Measurements from ENCODE around the gene METTL15. TPM values are rescaled to one million over a fixed set of nuclear protein-coding genes. Genes with fewer than 3 reads are reported as not detected.

The METTL15 gene
- total RNA-seq, 1 experiment from 2014 or later: 9.1 TPM

GRCh38 chr11:28268925-28269324 lies 160.7 kb downstream of the METTL15 start:
- Histone ChIP-seq H3K27me3 (ENCODE audit: insufficient read depth, low read length) (no peaks in the 10 kb centered on the region), H3K23me2 (ENCODE audit: insufficient read length, low read depth, low read length, poor library complexity, severe bottlenecking) (no peaks in the 10 kb centered on the region), H3K9me3 (ENCODE audit: control insufficient read depth, low read depth, low read length) (no peaks in the 10 kb centered on the region), H2BK15ac (ENCODE audit: low read depth, low read length) (no peak overlapping the region), H3K4me2 (ENCODE audit: insufficient read depth, insufficient read length, low read length) (no peak overlapping the region), H2AFZ (ENCODE audit: low read length) (no peak overlapping the region), H2AK5ac (ENCODE audit: insufficient read length, low read length) (no peak overlapping the region), H3K79me2 (ENCODE audit: insufficient read depth, low read length) (no peaks in the 10 kb centered on the region), H3K23ac (ENCODE audit: insufficient read length, low read depth, low read length) (no peak overlapping the region), H3K4ac (ENCODE audit: low read depth, low read length) (no peak overlapping the region), H2BK12ac (ENCODE audit: insufficient read length, low read depth, low read length) (no peak overlapping the region), H3K14ac (ENCODE audit: insufficient read depth, low read length) (no peak overlapping the region), H4K91ac (ENCODE audit: insufficient read length, low read depth, low read length) (no peak overlapping the region), H3K27ac (ENCODE audit: insufficient read length, low read depth, low read length) (no peak overlapping the region), H4K8ac (replicated peaks; ENCODE audit: insufficient read length, low read depth, low read length) (no peak overlapping the region), H4K20me1 (ENCODE audit: control insufficient read depth, insufficient read depth, insufficient read length) (no peaks in the 10 kb centered on the region), H3K18ac (ENCODE audit: insufficient read length, low read depth, low read length) (no peak overlapping the region), H3T11ph (ENCODE audit: low read length) (no peak overlapping the region), H2BK120ac (ENCODE audit: low read depth, low read length, poor library complexity, severe bottlenecking) (no peak overlapping the region), H2BK5ac (ENCODE audit: insufficient read length, low read length) (no peak overlapping the region), H3K4me1 (ENCODE audit: insufficient read depth, low read length) (no peaks in the 10 kb centered on the region), H2BK20ac (ENCODE audit: low read depth, low read length, poor library complexity, severe bottlenecking) (no peak overlapping the region), H3K9ac (ENCODE audit: extremely low read depth, insufficient read length, low read length) (no peak overlapping the region), H3K79me1 (ENCODE audit: insufficient read depth, low read depth, low read length, poor library complexity, severe bottlenecking) (no peaks in the 10 kb centered on the region), H3K56ac (ENCODE audit: insufficient read length, low read depth, low read length) (no peak overlapping the region), H4K5ac (ENCODE audit: insufficient read length, low read depth, low read length) (no peak overlapping the region)
- DNase-seq: no peak
- TF ChIP-seq, protein P1, sequence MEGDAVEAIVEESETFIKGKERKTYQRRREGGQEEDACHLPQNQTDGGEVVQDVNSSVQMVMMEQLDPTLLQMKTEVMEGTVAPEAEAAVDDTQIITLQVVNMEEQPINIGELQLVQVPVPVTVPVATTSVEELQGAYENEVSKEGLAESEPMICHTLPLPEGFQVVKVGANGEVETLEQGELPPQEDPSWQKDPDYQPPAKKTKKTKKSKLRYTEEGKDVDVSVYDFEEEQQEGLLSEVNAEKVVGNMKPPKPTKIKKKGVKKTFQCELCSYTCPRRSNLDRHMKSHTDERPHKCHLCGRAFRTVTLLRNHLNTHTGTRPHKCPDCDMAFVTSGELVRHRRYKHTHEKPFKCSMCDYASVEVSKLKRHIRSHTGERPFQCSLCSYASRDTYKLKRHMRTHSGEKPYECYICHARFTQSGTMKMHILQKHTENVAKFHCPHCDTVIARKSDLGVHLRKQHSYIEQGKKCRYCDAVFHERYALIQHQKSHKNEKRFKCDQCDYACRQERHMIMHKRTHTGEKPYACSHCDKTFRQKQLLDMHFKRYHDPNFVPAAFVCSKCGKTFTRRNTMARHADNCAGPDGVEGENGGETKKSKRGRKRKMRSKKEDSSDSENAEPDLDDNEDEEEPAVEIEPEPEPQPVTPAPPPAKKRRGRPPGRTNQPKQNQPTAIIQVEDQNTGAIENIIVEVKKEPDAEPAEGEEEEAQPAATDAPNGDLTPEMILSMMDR (conservative IDR thresholded peaks at IDR 0.05): no peak
- Mint-ChIP-seq H3K4me3 (no peak overlapping the region), H3K9me3 (peaks cover 4% of the 10 kb centered on the region in 2 experiments; a peak in 2 of 5 replicates), H3K27ac (no peak overlapping the region), H3K4me1 (no peaks in the 10 kb centered on the region), H3K27me3 (ENCODE audit: low read depth) (no peaks in the 10 kb centered on the region), H3K36me3 (ENCODE audit: insufficient read depth in 1 of 3, low read depth in 3 of 3) (peaks cover 8 to 20% (median 18%) of the 10 kb centered on the region in 3 experiments; a peak in 6 of 7 replicates)
- WGBS (ENCODE audit: extremely low coverage, insufficient read length, low lambda C conversion rate): no CpG with 5 or more reads among the region's 3 CpGs
